HFFc6 (cell line): ENCODE measurements around the gene SKIC8. TPM values are rescaled to one million over a fixed set of nuclear protein-coding genes. Genes with fewer than 3 reads are reported as not detected.

ENCODE experiments used
- DNase-seq: peaks from one replicate; pipeline ENCODE4 v3.0.0-alpha.2; 2018
- H3K27ac Mint-ChIP-seq: 2 replicates; pipeline ENCODE4 v1.8.0; 2020; ENCODE audit warnings: mild to moderate bottlenecking, mixed read lengths
- H3K27me3 Mint-ChIP-seq: 2 replicates; pipeline ENCODE4 v1.8.0; 2021; ENCODE audit warnings: mild to moderate bottlenecking, moderate library complexity, mixed read lengths; ENCODE audit not compliant: insufficient read depth
- H3K36me3 Mint-ChIP-seq: 2 replicates; pipeline ENCODE4 v1.8.0; 2021; ENCODE audit warnings: low read depth, mixed read lengths
- H3K4me1 Mint-ChIP-seq: 2 replicates; pipeline ENCODE4 v1.8.0; 2020; ENCODE audit warnings: low read depth, mixed read lengths
- H3K4me3 Mint-ChIP-seq: 2 replicates; pipeline ENCODE4 v1.8.0; 2020; ENCODE audit warnings: mild to moderate bottlenecking, moderate library complexity, mixed read lengths
- H3K9me3 Mint-ChIP-seq: 2 replicates; pipeline ENCODE4 v1.8.0; 2020; ENCODE audit warnings: mild to moderate bottlenecking, mixed read lengths
- total RNA-seq, 6 experiments: library from RNA; stranded (reverse); fragmentation: NEBNext Ultra II Directional; extraction: Animal tissue kit (Norgen Biotek cat#: 25700); gene quantifications; 2 replicates in 1 of 6; 3 replicates in 5 of 6; pipeline ENCODE4 v1.2.3, GENCODE V29; 2021
- TF ChIP-seq, protein P1 (sequence below): fragments of 200-600 bp; sonication (generic); IDR thresholded peaks from 2 replicates; pipeline ENCODE4 v1.5.0; 2021; ENCODE audit warnings: antibody characterized with exemption, mild to moderate bottlenecking

Gene SKIC8
- total RNA-seq, 6 experiments from 2014 or later = 43.9 to 48.1 (median 47.0) TPM

DNA sequence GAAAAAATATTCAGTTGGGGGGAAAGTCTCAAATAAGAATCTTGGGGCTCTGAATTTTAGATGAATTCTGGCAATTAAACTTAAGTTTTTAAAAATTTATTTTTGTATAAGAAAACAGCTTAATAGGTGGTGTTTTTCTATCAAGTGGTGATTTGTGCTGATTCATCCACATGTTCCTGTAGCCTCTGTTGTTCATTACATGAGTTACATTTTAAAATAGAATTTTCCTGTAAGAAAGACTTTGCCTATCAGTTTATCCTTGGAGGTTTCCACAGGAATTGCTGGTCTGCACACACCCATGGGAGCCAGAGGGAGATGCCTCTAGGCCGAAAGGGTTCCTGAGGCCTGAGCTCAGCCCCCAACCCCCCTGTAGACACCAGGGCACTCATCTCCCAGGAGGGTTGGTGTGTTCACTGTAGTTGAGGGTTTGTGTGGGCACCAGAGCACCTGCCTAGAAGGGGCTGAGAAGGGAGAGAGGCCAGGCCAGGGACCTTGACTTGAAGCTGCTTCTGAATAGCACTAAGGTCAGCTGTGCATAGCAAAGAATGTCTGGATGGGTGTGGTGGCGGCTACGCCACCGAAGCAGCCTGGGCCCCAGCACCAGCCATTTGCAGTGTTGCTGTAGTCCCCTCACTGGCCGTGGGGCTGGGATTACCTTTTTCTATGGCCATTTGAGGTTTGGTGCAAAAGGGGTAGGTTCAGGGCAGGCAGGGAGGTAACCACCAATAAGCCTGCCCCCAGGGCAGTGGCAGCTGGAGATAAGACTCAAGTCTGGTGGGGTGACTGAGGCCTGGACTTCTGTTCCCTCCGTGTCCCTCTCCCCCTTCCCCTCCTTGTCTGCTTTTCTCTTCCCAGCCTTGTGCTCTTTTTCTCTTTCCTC lies 23.1 kb downstream of the SKIC8 start:
- no peaks in the 10 kb centered on the region for H3K9me3 Mint-ChIP-seq
- no peak overlapping the region for H3K4me3 Mint-ChIP-seq
- H3K36me3 Mint-ChIP-seq = no peaks in the 10 kb centered on the region
- H3K4me1 Mint-ChIP-seq = peaks cover 15% of the 10 kb centered on the region
- no peak for DNase-seq
- H3K27me3 Mint-ChIP-seq = peaks cover 3% of the 10 kb centered on the region; the same call in 1 of the 2 replicates
- TF ChIP-seq, protein P1, sequence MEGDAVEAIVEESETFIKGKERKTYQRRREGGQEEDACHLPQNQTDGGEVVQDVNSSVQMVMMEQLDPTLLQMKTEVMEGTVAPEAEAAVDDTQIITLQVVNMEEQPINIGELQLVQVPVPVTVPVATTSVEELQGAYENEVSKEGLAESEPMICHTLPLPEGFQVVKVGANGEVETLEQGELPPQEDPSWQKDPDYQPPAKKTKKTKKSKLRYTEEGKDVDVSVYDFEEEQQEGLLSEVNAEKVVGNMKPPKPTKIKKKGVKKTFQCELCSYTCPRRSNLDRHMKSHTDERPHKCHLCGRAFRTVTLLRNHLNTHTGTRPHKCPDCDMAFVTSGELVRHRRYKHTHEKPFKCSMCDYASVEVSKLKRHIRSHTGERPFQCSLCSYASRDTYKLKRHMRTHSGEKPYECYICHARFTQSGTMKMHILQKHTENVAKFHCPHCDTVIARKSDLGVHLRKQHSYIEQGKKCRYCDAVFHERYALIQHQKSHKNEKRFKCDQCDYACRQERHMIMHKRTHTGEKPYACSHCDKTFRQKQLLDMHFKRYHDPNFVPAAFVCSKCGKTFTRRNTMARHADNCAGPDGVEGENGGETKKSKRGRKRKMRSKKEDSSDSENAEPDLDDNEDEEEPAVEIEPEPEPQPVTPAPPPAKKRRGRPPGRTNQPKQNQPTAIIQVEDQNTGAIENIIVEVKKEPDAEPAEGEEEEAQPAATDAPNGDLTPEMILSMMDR = no peak
- H3K27ac Mint-ChIP-seq = peak overlapping the region; percentile 12; the same call in 1 of the 2 replicates

GRCh38 chr15:78274994-78275393 lies 24.4 kb downstream of the SKIC8 start:
- H3K9me3 Mint-ChIP-seq = no peaks in the 10 kb centered on the region
- DNase-seq = no peak
- no peak overlapping the region for H3K4me3 Mint-ChIP-seq
- H3K36me3 Mint-ChIP-seq = no peaks in the 10 kb centered on the region
- H3K27ac Mint-ChIP-seq = no peak overlapping the region
- TF ChIP-seq, protein P1 = no peak
- peaks cover 2% of the 10 kb centered on the region for H3K4me1 Mint-ChIP-seq
- H3K27me3 Mint-ChIP-seq = peaks cover 5% of the 10 kb centered on the region

- no peaks in the 10 kb centered on the region for H3K4me1 Mint-ChIP-seq
- TF ChIP-seq, protein P1 = no peak
- no peak for DNase-seq
- no peaks in the 10 kb centered on the region for H3K36me3 Mint-ChIP-seq
- H3K9me3 Mint-ChIP-seq = no peaks in the 10 kb centered on the region
- H3K27me3 Mint-ChIP-seq = peaks cover 8% of the 10 kb centered on the region
- no peak overlapping the region for H3K4me3 Mint-ChIP-seq
- no peak overlapping the region for H3K27ac Mint-ChIP-seq
These were observed 26.6 kb downstream of the SKIC8 start for GRCh38 chr15:78272776-78273175.

GRCh38 chr15:78272316-78272715 lies 27.1 kb downstream of the SKIC8 start:
- H3K4me1 Mint-ChIP-seq = no peaks in the 10 kb centered on the region
- H3K4me3 Mint-ChIP-seq = no peak overlapping the region
- peaks cover 8% of the 10 kb centered on the region for H3K27me3 Mint-ChIP-seq
- no peak for DNase-seq
- H3K9me3 Mint-ChIP-seq = no peaks in the 10 kb centered on the region
- H3K27ac Mint-ChIP-seq = no peak overlapping the region
- no peaks in the 10 kb centered on the region for H3K36me3 Mint-ChIP-seq
- TF ChIP-seq, protein P1 = no peak

- TF ChIP-seq, protein P1 = no peak
- H3K27ac Mint-ChIP-seq = no peak overlapping the region
- no peak overlapping the region for H3K4me3 Mint-ChIP-seq
- H3K4me1 Mint-ChIP-seq = peaks cover 11% of the 10 kb centered on the region
- no peak for DNase-seq
- peaks cover 29% of the 10 kb centered on the region for H3K27me3 Mint-ChIP-seq
- no peaks in the 10 kb centered on the region for H3K36me3 Mint-ChIP-seq
- H3K9me3 Mint-ChIP-seq = no peaks in the 10 kb centered on the region
These were observed 32.6 kb downstream of the SKIC8 start for GRCh38 chr15:78266806-78267205.
